Measurements from ENCODE around the gene TMEM63A.

TMEM63A gene

GRCh38 chr1:225881081-225881958 is 860 bp downstream of the TMEM63A start:
- peaks cover 42% of the 10 kb centered on the region for H3K4me1 ChIP-seq (ENCODE audit: insufficient read depth, low read length)

GRCh38 chr1:225880636-225881035 is 1.5 kb downstream of the TMEM63A start:
- Histone ChIP-seq H3K27me3 (ENCODE audit: control insufficient read depth in 1 of 2, insufficient read depth in 2 of 2, low read length in 2 of 2) (no peaks in the 10 kb centered on the region), H3K4me1 (ENCODE audit: insufficient read depth, low read length) (peaks cover 42% of the 10 kb centered on the region), H3K36me3 (ENCODE audit: insufficient read depth, low read length) (peaks cover 22% of the 10 kb centered on the region), H3K4me3 (ENCODE audit: low read depth in 1 of 2, low read length in 2 of 2) (peak overlapping the region; percentile 89 to 95), H3K27ac (ENCODE audit: low read depth, low read length) (peak overlapping the region; percentile 83), H3K9me3 (ENCODE audit: low read length) (no peaks in the 10 kb centered on the region), H3K9ac (ENCODE audit: low read length) (peak overlapping the region; percentile 55)

More at GRCh38 chr1:225881081-225881958, 860 bp downstream of the TMEM63A start:
- Histone ChIP-seq H3K9ac (ENCODE audit: low read length) (peak overlapping the region; percentile 55), H3K4me3 (ENCODE audit: low read depth in 1 of 2, low read length in 2 of 2) (peak overlapping the region; percentile 89 to 95), H3K27me3 (ENCODE audit: control insufficient read depth in 1 of 2, insufficient read depth in 2 of 2, low read length in 2 of 2) (no peaks in the 10 kb centered on the region), H3K27ac (ENCODE audit: low read depth, low read length) (peak overlapping the region; percentile 83), H3K36me3 (ENCODE audit: insufficient read depth, low read length) (peaks cover 18% of the 10 kb centered on the region), H3K9me3 (ENCODE audit: low read length) (no peaks in the 10 kb centered on the region)

DNA sequence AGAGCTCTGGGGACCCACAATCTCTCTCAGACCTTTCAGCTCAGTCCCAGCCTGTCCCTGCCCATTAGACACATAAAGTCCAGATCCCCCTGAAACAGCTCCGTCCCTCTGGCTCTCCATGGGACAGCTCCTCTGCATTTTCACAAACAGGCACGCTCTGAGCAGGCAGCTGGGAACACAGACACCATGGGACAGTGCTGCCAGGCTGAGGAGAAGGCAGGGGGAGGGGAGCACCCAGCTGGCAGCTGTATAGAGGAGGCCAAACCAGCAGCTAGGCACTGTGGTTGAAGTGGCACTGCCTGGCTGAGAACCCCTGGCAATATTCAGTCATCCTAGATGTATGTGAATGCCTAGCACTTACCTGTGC is 2.0 kb downstream of the TMEM63A start:
- H3K27ac ChIP-seq (ENCODE audit: low read depth, low read length): no peak overlapping the region
- H3K36me3 ChIP-seq (ENCODE audit: insufficient read depth, low read length): peaks cover 25% of the 10 kb centered on the region
- peaks cover 42% of the 10 kb centered on the region for H3K4me1 ChIP-seq (ENCODE audit: insufficient read depth, low read length)
- no peak overlapping the region for H3K9ac ChIP-seq (ENCODE audit: low read length)
- no peaks in the 10 kb centered on the region for H3K9me3 ChIP-seq (ENCODE audit: low read length)
- peak overlapping the region in 1 of 2 donors; percentile 95 for H3K4me3 ChIP-seq (ENCODE audit: low read depth in 1 of 2, low read length in 2 of 2)
- no peaks in the 10 kb centered on the region for H3K27me3 ChIP-seq (ENCODE audit: control insufficient read depth in 1 of 2, insufficient read depth in 2 of 2, low read length in 2 of 2)

GRCh38 chr1:225879521-225880221 is 2.5 kb downstream of the TMEM63A start:
- no peak overlapping the region for H3K27ac ChIP-seq (ENCODE audit: low read depth, low read length)
- H3K4me1 ChIP-seq (ENCODE audit: insufficient read depth, low read length): peaks cover 42% of the 10 kb centered on the region
- H3K27me3 ChIP-seq (ENCODE audit: control insufficient read depth in 1 of 2, insufficient read depth in 2 of 2, low read length in 2 of 2): no peaks in the 10 kb centered on the region
- no peaks in the 10 kb centered on the region for H3K9me3 ChIP-seq (ENCODE audit: low read length)
- H3K4me3 ChIP-seq (ENCODE audit: low read depth in 1 of 2, low read length in 2 of 2): peak overlapping the region in 1 of 2 donors; percentile 95
- H3K36me3 ChIP-seq (ENCODE audit: insufficient read depth, low read length): peaks cover 27% of the 10 kb centered on the region
- H3K9ac ChIP-seq (ENCODE audit: low read length): no peak overlapping the region

GRCh38 chr1:225878282-225878681 is 3.9 kb downstream of the TMEM63A start:
- H3K9me3 ChIP-seq (ENCODE audit: low read length): no peaks in the 10 kb centered on the region
- H3K27ac ChIP-seq (ENCODE audit: low read depth, low read length): no peak overlapping the region
- H3K36me3 ChIP-seq (ENCODE audit: insufficient read depth, low read length): peaks cover 41% of the 10 kb centered on the region
- H3K4me3 ChIP-seq (ENCODE audit: low read depth in 1 of 2, low read length in 2 of 2): no peak overlapping the region
- no peaks in the 10 kb centered on the region for H3K27me3 ChIP-seq (ENCODE audit: control insufficient read depth in 1 of 2, insufficient read depth in 2 of 2, low read length in 2 of 2)
- H3K4me1 ChIP-seq (ENCODE audit: insufficient read depth, low read length): peaks cover 42% of the 10 kb centered on the region
- H3K9ac ChIP-seq (ENCODE audit: low read length): no peak overlapping the region

GRCh38 chr1:225877580-225877979 is 4.6 kb downstream of the TMEM63A start:
- Histone ChIP-seq H3K36me3 (ENCODE audit: insufficient read depth, low read length) (peaks cover 46% of the 10 kb centered on the region), H3K9me3 (ENCODE audit: low read length) (no peaks in the 10 kb centered on the region), H3K4me1 (ENCODE audit: insufficient read depth, low read length) (peaks cover 42% of the 10 kb centered on the region), H3K9ac (ENCODE audit: low read length) (no peak overlapping the region), H3K4me3 (ENCODE audit: low read depth in 1 of 2, low read length in 2 of 2) (no peak overlapping the region), H3K27me3 (ENCODE audit: control insufficient read depth in 1 of 2, insufficient read depth in 2 of 2, low read length in 2 of 2) (no peaks in the 10 kb centered on the region), H3K27ac (ENCODE audit: low read depth, low read length) (no peak overlapping the region)

DNA sequence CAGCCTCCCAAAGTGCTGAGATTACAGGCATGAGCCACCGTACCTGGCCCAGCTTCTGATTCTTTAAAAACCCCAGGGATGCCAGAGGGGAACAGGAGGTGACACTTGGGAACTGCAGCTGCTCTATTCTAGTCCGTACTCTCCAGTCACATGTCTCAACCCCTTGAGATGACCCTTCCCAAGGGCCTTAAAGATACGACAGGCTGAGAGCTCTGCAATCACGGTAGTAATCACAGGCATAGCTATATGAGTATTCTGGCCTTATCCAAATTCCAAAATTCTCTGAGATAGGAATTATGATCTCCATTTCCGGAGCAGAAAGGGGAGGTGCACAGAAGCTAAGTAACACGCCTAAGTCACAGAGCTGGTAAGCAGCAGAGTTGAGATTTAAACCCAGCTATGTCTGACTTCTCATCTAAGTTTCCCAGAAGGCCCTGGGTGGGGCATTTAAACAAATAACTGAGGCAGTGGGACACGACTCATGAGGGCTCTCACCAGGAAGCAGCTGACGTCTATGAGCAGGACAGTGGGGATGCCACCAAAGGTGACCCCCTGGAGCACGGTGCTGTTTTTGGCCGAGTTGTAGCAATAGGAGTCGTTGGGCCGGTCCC is 5.2 kb downstream of the TMEM63A start:
- Histone ChIP-seq H3K9ac (ENCODE audit: low read length) (no peak overlapping the region), H3K4me1 (ENCODE audit: insufficient read depth, low read length) (peaks cover 42% of the 10 kb centered on the region), H3K27ac (ENCODE audit: low read depth, low read length) (no peak overlapping the region)

DNA sequence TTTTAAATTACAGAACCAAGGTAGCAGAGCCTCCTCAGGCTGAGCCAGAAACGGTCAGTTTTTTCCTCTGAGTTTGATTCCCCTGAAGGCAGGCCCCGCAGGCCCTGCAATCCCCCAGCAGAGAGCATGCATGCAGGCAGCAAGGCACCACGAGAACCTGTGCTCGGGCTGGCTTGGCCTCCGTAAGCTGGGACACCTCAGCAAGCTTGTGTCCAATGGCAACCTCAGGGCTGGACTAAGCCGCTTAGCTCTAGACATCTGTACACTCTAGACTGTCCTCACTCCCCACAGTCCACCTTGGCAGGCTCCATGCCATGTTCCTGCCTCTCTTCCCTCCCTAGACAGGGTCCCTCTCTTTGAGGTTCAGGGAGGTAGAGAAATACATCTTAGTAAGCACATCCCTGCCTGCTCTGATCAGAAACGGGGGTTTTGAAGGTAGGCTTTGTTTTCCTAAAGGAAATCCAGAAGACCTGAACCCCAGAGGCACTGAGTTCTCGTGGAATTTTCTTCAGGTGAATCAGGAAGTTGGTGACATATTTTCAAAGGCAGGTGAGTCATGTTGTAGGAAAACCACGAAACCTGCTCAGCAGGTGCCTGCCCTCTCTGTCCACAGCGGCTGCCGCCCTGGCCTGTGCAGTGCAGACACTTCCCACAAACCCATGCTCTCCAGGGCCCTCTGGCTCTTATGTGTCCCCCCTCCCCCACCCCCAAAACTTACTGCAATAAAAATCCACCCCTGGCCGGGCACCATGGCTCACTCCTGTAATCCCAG is 7.0 kb downstream of the TMEM63A start:
- peaks cover 59% of the 10 kb centered on the region for H3K36me3 ChIP-seq (ENCODE audit: insufficient read depth, low read length)
- no peaks in the 10 kb centered on the region for H3K27me3 ChIP-seq (ENCODE audit: control insufficient read depth in 1 of 2, insufficient read depth in 2 of 2, low read length in 2 of 2)
- peaks cover 29% of the 10 kb centered on the region for H3K4me1 ChIP-seq (ENCODE audit: insufficient read depth, low read length)
- H3K4me3 ChIP-seq (ENCODE audit: low read depth in 1 of 2, low read length in 2 of 2): no peak overlapping the region
- no peaks in the 10 kb centered on the region for H3K9me3 ChIP-seq (ENCODE audit: low read length)
- no peak overlapping the region for H3K9ac ChIP-seq (ENCODE audit: low read length)
- no peak overlapping the region for H3K27ac ChIP-seq (ENCODE audit: low read depth, low read length)

More for the DNA sequence above, 5.2 kb downstream of the TMEM63A start:
- Histone ChIP-seq H3K36me3 (ENCODE audit: insufficient read depth, low read length) (peaks cover 48% of the 10 kb centered on the region), H3K27me3 (ENCODE audit: control insufficient read depth in 1 of 2, insufficient read depth in 2 of 2, low read length in 2 of 2) (no peaks in the 10 kb centered on the region), H3K4me3 (ENCODE audit: low read depth in 1 of 2, low read length in 2 of 2) (no peak overlapping the region), H3K9me3 (ENCODE audit: low read length) (no peaks in the 10 kb centered on the region)

DNA sequence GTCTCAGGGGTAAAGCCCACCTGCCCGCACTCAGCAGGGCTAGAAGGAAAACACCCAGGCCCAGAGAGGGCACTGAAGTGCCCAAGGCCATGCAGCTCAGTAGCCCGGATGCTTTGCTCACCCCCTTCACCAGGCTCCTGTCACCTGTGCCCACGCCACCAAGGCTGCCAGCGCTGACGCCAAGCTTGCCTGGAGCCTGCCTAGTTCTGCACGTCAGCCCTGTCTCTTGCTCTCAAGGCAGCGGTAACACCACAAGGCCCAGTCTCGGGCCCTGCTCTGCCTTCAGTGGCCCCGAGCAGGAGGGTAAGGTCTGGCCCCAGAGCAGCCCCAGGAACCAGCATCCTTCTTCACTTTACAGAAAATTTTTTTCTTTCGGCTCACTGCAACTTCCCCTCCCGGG is 7.7 kb downstream of the TMEM63A start:
- Histone ChIP-seq H3K27me3 (ENCODE audit: control insufficient read depth in 1 of 2, insufficient read depth in 2 of 2, low read length in 2 of 2) (no peaks in the 10 kb centered on the region), H3K4me1 (ENCODE audit: insufficient read depth, low read length) (peaks cover 21% of the 10 kb centered on the region), H3K9me3 (ENCODE audit: low read length) (no peaks in the 10 kb centered on the region), H3K4me3 (ENCODE audit: low read depth in 1 of 2, low read length in 2 of 2) (no peak overlapping the region), H3K27ac (ENCODE audit: low read depth, low read length) (no peak overlapping the region), H3K9ac (ENCODE audit: low read length) (no peak overlapping the region), H3K36me3 (ENCODE audit: insufficient read depth, low read length) (peaks cover 59% of the 10 kb centered on the region)

GRCh38 chr1:225873281-225873850 is 8.8 kb downstream of the TMEM63A start:
- H3K27me3 ChIP-seq (ENCODE audit: control insufficient read depth in 1 of 2, insufficient read depth in 2 of 2, low read length in 2 of 2): no peaks in the 10 kb centered on the region
- no peak overlapping the region for H3K4me3 ChIP-seq (ENCODE audit: low read depth in 1 of 2, low read length in 2 of 2)
- H3K36me3 ChIP-seq (ENCODE audit: insufficient read depth, low read length): peaks cover 58% of the 10 kb centered on the region
- H3K4me1 ChIP-seq (ENCODE audit: insufficient read depth, low read length): peaks cover 11% of the 10 kb centered on the region
- no peak overlapping the region for H3K27ac ChIP-seq (ENCODE audit: low read depth, low read length)
- no peaks in the 10 kb centered on the region for H3K9me3 ChIP-seq (ENCODE audit: low read length)
- no peak overlapping the region for H3K9ac ChIP-seq (ENCODE audit: low read length)

All from muscle layer of colon (tissue), 2 donors.